ENCODE measurements around the gene ARPP21. TPM values are rescaled to one million over a fixed set of nuclear protein-coding genes. Genes with fewer than 3 reads are reported as not detected.

Gene ARPP21
- polyA plus RNA-seq, 1 of the 3 experiments (the other 2 are of a cell fraction) = 1.6 TPM

GRCh38 chr3:35601959-35602358 is 37.4 kb upstream of the ARPP21 start:
- Histone ChIP-seq H3K9me3 (peaks cover 4% of the 10 kb centered on the region; the same call in 1 of the 2 replicates), H3K4me1 (ENCODE audit: control insufficient read depth in 1 of 2, insufficient read depth in 2 of 2, low read depth in 1 of 2, low read length in 1 of 2) (no peaks in the 10 kb centered on the region; a peak in 2 of 4 replicates), H3F3A (replicated peaks; ENCODE audit: insufficient read depth) (no peaks in the 10 kb centered on the region), H4K20me1 (ENCODE audit: insufficient read depth) (no peaks in the 10 kb centered on the region), H3K79me2 (ENCODE audit: insufficient read depth) (no peaks in the 10 kb centered on the region), H2AFZ (ENCODE audit: low read depth) (no peak overlapping the region), H3K36me3 (replicated peaks in 1 of 2; ENCODE audit: control insufficient read depth in 1 of 2, insufficient read depth in 2 of 2, low read length in 1 of 2) (no peaks in the 10 kb centered on the region), H3K9me2 (no peaks in the 10 kb centered on the region), H3K4me3 (ENCODE audit: low read depth in 2 of 2, low read length in 1 of 2) (no peak overlapping the region), H3K27me3 (ENCODE audit: insufficient read depth) (no peaks in the 10 kb centered on the region), H3K9ac (no peak overlapping the region), H3K27ac (ENCODE audit: low read depth in 2 of 2, low read length in 1 of 2) (no peak overlapping the region), H3K4me2 (no peak overlapping the region)
- TF ChIP-seq TAF1 (IDR thresholded peaks at IDR 0.05; ENCODE audit: borderline replicate concordance, low read depth, low read length) (no peak), RCOR1 (IDR thresholded peaks at IDR 0.05; ENCODE audit: low read length) (no peak), RXRA (IDR thresholded peaks at IDR 0.05; ENCODE audit: borderline replicate concordance, low read depth) (no peak), FOSL2 (IDR thresholded peaks at IDR 0.05; ENCODE audit: borderline replicate concordance, low read depth) (no peak), CHD2 (IDR thresholded peaks at IDR 0.05; ENCODE audit: low read length, partially characterized antibody) (no peak), NRF1 (IDR thresholded peaks at IDR 0.05; ENCODE audit: low read depth, low read length) (no peak), JUND (IDR thresholded peaks at IDR 0.05) (no peak), SMC3 (IDR thresholded peaks at IDR 0.05; ENCODE audit: low read depth, low read length) (no peak), PBX3 (IDR thresholded peaks at IDR 0.05) (no peak), MEF2A (IDR thresholded peaks at IDR 0.05; ENCODE audit: borderline replicate concordance, low read depth) (no peak), TEAD4 (IDR thresholded peaks at IDR 0.05; ENCODE audit: borderline replicate concordance, insufficient read depth) (no peak), GATA2 (CRISPR knock-in tag; IDR thresholded peaks at IDR 0.05) (no peak), SIN3A (IDR thresholded peaks at IDR 0.05; ENCODE audit: borderline replicate concordance, low read depth, low read length) (no peak), MXI1 (IDR thresholded peaks at IDR 0.05; ENCODE audit: low read depth, low read length) (no peak), REST (IDR thresholded peaks at IDR 0.05; ENCODE audit: low read depth, low read length) (no peak), NFIC (IDR thresholded peaks at IDR 0.05; ENCODE audit: borderline replicate concordance) (no peak)
- TF ChIP-seq, protein P1, sequence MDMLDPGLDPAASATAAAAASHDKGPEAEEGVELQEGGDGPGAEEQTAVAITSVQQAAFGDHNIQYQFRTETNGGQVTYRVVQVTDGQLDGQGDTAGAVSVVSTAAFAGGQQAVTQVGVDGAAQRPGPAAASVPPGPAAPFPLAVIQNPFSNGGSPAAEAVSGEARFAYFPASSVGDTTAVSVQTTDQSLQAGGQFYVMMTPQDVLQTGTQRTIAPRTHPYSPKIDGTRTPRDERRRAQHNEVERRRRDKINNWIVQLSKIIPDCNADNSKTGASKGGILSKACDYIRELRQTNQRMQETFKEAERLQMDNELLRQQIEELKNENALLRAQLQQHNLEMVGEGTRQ (IDR thresholded peaks at IDR 0.05; ENCODE audit: borderline replicate concordance, low read depth, low read length) = no peak
- TF ChIP-seq, protein P2, sequence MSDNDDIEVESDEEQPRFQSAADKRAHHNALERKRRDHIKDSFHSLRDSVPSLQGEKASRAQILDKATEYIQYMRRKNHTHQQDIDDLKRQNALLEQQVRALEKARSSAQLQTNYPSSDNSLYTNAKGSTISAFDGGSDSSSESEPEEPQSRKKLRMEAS (IDR thresholded peaks at IDR 0.05; ENCODE audit: low read depth) = no peak
- no peak for DNase-seq
- CTCF ChIA-PET = interaction anchor here (1.5 kb wide), 1 partner anchor 16 kb away, joined by 4 read pairs; no protein-coding TSS in a partner anchor
- POLR2A ChIA-PET = no interaction called here

All from SK-N-SH (cell line).